Measurements from ENCODE around the gene KIAA1614.

Gene KIAA1614

DNA sequence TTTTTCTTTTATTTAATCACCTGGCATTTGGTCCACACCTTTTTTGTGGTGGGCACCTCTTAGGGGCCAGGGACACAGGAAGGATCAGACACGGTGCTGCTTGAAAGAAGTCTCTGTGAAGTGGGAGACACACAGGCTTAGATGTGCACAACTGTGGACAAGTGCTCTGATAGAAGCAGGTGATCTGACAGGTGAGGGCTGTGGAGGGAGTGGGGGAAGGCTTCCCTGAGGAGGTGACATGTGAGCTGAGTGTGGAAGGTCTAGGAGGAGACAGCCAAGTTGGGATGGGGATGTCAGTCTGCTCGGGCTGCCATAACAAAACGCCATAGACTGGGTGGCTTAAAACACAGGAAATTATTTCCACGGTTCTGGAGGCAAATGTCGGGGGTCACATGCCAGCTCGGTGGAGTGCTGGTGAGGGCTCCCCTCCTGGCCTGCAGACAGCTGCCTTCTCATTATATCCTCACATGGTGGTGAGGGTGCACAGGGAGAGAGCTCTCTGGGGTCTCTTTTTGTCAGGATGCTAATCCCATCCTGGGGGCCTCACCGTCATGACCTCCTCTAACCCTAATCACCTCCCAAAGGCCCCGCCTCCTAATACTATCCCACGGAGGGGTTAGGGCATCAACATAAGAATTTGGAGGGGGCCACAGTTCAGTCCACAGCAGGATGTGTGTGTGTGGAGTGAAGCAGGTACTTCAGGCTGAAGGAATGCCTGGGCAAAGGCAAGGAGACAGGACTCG is 5.2 kb upstream of the KIAA1614 start:
- Histone ChIP-seq H3K36me3 (ENCODE audit: control insufficient read depth, insufficient read depth, low read length) (no peaks in the 10 kb centered on the region), H3K27ac (ENCODE audit: insufficient read depth, low read length, poor library complexity, severe bottlenecking) (no peak overlapping the region), H3K27me3 (replicated peaks; ENCODE audit: control insufficient read depth, insufficient read depth, low read length, poor library complexity, severe bottlenecking) (peaks cover 11% of the 10 kb centered on the region), H3K4me1 (ENCODE audit: control insufficient read depth, insufficient read depth, low read length, poor library complexity, severe bottlenecking) (peaks cover 4% of the 10 kb centered on the region), H3K4me3 (ENCODE audit: insufficient read depth, low read depth, low read length, poor library complexity, severe bottlenecking) (no peak overlapping the region), H3K9me3 (ENCODE audit: control insufficient read depth, low read length) (no peaks in the 10 kb centered on the region)
- no peak for DNase-seq

DNA sequence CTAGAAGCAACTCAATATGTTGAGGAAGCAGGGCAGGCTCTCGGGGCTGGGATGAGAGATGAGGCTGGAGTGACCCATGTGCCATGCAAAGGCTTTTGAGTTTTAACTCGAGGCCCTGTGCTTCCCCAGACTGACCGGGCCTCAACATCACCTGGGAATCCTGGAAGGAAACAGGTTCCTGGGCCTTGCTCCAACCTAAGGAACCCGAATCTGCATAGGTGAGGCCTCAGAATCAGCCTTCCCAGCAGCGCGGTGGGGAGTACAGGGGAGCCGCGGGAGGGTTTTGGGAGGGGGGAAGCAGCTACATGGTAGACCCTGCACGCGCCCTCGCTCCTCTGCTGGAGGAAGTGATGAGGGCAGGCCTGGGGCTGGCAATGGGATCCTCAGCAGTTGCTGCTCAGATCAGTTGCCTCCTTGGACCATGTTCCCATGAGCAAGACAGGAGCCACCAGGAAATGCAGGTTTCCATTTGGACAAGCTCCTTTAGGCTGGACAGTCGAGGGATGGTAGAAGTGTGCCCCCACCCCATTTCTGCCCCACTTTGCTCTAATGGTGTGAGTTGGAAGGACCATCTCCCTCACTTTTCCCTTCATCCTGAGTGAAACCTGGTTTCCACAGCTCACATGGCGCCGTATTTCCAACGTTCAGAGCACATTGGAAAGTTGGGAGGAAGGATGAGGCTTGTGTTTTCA is 4.5 kb upstream of the KIAA1614 start:
- H3K27me3 ChIP-seq (replicated peaks; ENCODE audit: control insufficient read depth, insufficient read depth, low read length, poor library complexity, severe bottlenecking), result peaks cover 11% of the 10 kb centered on the region
- H3K4me3 ChIP-seq (ENCODE audit: insufficient read depth, low read depth, low read length, poor library complexity, severe bottlenecking), result no peak overlapping the region
- H3K27ac ChIP-seq (ENCODE audit: insufficient read depth, low read length, poor library complexity, severe bottlenecking), result no peak overlapping the region
- no peaks in the 10 kb centered on the region for H3K36me3 ChIP-seq (ENCODE audit: control insufficient read depth, insufficient read depth, low read length)
- peaks cover 6% of the 10 kb centered on the region for H3K4me1 ChIP-seq (ENCODE audit: control insufficient read depth, insufficient read depth, low read length, poor library complexity, severe bottlenecking)
- DNase-seq, result no peak
- H3K9me3 ChIP-seq (ENCODE audit: control insufficient read depth, low read length), result no peaks in the 10 kb centered on the region

DNA sequence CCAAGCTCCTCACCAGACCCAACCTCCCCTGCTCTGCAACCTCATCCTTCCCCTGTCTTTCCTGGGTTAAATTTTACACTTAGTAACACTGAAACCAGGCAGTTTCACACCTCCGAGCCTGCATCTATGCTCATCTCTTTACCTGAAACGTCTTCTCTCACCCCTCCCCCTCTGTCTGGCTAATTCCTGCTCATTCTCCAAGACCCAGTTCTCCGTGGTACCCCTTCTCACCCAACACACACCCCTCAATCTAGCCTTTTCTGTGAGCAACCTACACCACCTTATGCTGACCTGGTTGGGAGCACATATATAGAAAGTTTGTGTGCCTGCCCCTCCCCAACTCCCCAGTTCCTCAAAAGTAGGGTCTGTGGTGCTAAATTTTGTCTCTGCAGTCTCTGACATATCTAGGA is 3.7 kb upstream of the KIAA1614 start:
- Histone ChIP-seq H3K4me3 (ENCODE audit: insufficient read depth, low read depth, low read length, poor library complexity, severe bottlenecking) (no peak overlapping the region), H3K4me1 (ENCODE audit: control insufficient read depth, insufficient read depth, low read length, poor library complexity, severe bottlenecking) (peaks cover 6% of the 10 kb centered on the region), H3K27me3 (replicated peaks; ENCODE audit: control insufficient read depth, insufficient read depth, low read length, poor library complexity, severe bottlenecking) (peaks cover 11% of the 10 kb centered on the region), H3K36me3 (ENCODE audit: control insufficient read depth, insufficient read depth, low read length) (no peaks in the 10 kb centered on the region), H3K9me3 (ENCODE audit: control insufficient read depth, low read length) (no peaks in the 10 kb centered on the region), H3K27ac (ENCODE audit: insufficient read depth, low read length, poor library complexity, severe bottlenecking) (no peak overlapping the region)
- DNase-seq, result no peak

DNA sequence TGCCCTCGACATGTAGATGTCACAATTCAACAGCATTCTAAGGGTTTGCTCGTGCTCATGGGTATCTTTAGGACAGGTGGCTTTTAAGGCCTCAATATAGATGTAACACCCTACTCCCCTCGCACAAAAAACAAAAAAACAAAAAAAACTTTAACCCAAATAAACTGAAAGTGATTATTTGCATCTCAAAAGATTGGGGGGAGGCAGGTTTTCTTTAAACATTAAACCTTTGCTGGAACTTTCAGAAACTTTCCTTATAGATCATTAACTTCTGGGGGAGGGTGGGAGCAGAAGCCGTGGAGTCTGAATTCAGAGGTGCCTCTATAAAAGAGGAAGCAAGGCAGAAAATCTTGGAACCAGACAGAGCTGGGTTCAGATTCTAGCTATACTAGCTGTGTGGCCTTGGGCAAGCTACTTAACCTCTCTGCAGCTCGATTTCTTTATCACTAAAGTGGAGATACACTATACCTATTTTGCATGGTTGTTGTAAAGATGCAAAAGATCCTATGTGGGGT is 3.2 kb upstream of the KIAA1614 start:
- no peak overlapping the region for H3K27ac ChIP-seq (ENCODE audit: insufficient read depth, low read length, poor library complexity, severe bottlenecking)
- H3K9me3 ChIP-seq (ENCODE audit: control insufficient read depth, low read length), result no peaks in the 10 kb centered on the region
- peaks cover 11% of the 10 kb centered on the region for H3K27me3 ChIP-seq (replicated peaks; ENCODE audit: control insufficient read depth, insufficient read depth, low read length, poor library complexity, severe bottlenecking)
- DNase-seq, result no peak
- no peak overlapping the region for H3K4me3 ChIP-seq (ENCODE audit: insufficient read depth, low read depth, low read length, poor library complexity, severe bottlenecking)
- H3K4me1 ChIP-seq (ENCODE audit: control insufficient read depth, insufficient read depth, low read length, poor library complexity, severe bottlenecking), result peaks cover 6% of the 10 kb centered on the region
- H3K36me3 ChIP-seq (ENCODE audit: control insufficient read depth, insufficient read depth, low read length), result no peaks in the 10 kb centered on the region

DNA sequence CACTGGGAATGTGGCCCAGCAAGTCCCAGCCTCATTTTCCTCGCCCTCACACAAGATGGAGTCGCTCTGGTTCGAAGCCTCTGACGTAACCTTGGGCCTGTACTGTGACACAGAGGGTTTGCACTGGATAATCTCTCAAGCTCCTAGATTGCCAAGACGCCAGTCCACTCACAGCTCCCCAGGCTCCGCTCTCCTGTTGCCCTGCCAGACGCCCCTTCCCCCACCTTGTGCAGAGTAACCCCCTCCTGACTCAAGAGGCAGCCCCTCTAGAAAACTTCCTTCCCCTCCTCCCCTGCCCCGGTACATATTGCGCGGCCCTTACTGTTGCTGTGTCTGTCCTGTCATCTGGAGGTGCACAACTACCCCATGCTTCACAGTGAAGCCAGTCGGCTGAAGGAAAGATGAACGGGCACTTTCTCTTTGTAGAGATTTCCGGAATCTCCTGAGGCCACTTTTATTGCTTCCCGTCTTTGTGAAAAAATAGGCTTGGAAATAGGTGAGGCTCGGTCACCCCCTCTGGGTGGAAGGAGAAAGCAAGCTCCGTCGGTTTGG is 981 bp upstream of the KIAA1614 start:
- no peak for DNase-seq
- peaks cover 6% of the 10 kb centered on the region for H3K4me1 ChIP-seq (ENCODE audit: control insufficient read depth, insufficient read depth, low read length, poor library complexity, severe bottlenecking)
- no peaks in the 10 kb centered on the region for H3K36me3 ChIP-seq (ENCODE audit: control insufficient read depth, insufficient read depth, low read length)
- H3K9me3 ChIP-seq (ENCODE audit: control insufficient read depth, low read length), result no peaks in the 10 kb centered on the region
- no peak overlapping the region for H3K4me3 ChIP-seq (ENCODE audit: insufficient read depth, low read depth, low read length, poor library complexity, severe bottlenecking)
- no peak overlapping the region for H3K27ac ChIP-seq (ENCODE audit: insufficient read depth, low read length, poor library complexity, severe bottlenecking)
- H3K27me3 ChIP-seq (replicated peaks; ENCODE audit: control insufficient read depth, insufficient read depth, low read length, poor library complexity, severe bottlenecking), result peaks cover 14% of the 10 kb centered on the region

DNA sequence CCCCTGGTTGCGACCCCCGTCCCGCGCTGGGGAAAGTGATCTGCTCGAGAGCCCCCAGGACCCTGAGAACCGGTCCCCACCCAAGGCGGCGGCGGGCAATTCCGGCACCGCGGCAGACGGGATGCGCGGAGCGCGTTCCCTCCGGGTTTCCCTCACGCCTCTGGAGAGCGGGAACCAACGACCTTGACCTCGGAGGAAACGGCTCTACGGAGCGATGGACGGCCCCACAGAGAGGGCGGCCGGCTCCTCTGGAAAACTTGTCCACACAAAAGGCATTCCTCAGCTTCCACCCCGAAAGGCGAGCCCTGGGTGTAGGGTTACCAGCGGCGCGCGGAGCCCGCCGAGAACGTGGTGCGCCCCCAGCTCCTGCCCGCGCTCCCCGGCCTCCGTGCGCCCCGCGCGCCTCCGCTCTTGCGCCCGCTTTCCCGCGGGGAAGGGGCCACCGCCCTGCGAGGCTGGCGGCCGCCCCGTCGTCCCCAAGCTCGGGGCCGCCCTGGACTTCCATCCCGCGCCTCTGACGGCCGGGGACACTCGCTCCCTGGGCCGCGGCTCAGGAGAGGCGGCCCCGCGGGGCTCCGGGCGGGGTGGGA is 391 bp upstream of the KIAA1614 start:
- DNase-seq, result no peak
- H3K4me1 ChIP-seq (ENCODE audit: control insufficient read depth, insufficient read depth, low read length, poor library complexity, severe bottlenecking), result peaks cover 6% of the 10 kb centered on the region
- no peaks in the 10 kb centered on the region for H3K9me3 ChIP-seq (ENCODE audit: control insufficient read depth, low read length)
- H3K4me3 ChIP-seq (ENCODE audit: insufficient read depth, low read depth, low read length, poor library complexity, severe bottlenecking), result no peak overlapping the region
- H3K27me3 ChIP-seq (replicated peaks; ENCODE audit: control insufficient read depth, insufficient read depth, low read length, poor library complexity, severe bottlenecking), result peaks cover 14% of the 10 kb centered on the region
- H3K36me3 ChIP-seq (ENCODE audit: control insufficient read depth, insufficient read depth, low read length), result no peaks in the 10 kb centered on the region
- H3K27ac ChIP-seq (ENCODE audit: insufficient read depth, low read length, poor library complexity, severe bottlenecking), result no peak overlapping the region

DNA sequence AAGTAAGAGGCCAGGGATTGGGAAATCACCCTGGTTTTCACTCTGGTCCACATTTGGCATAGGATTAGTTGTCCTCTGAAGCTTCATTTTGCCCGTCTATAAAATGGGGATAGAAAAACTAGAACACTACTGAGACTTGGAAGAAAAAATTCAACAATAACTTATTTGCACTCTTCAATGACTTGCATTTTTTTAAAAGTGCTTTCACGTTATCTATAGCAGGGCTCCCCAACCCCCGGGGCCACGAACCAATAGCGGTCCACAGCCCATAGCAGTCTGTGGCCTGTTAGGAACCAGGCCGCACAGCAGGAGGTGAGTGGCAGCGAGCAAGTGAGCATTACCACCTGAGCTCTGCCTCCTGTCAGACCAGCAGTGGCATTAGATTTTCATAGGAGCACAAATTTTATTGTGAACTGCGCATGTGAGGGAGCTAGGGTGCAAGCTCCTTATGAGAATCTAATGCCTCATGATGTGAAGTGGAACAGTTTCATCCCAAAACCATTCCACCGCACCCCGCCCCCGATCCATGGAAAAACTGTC is 2.8 kb downstream of the KIAA1614 start:
- no peak for DNase-seq
- H3K36me3 ChIP-seq (ENCODE audit: control insufficient read depth, insufficient read depth, low read length), result no peaks in the 10 kb centered on the region
- H3K4me3 ChIP-seq (ENCODE audit: insufficient read depth, low read depth, low read length, poor library complexity, severe bottlenecking), result no peak overlapping the region
- H3K9me3 ChIP-seq (ENCODE audit: control insufficient read depth, low read length), result no peaks in the 10 kb centered on the region
- peaks cover 3% of the 10 kb centered on the region for H3K27me3 ChIP-seq (replicated peaks; ENCODE audit: control insufficient read depth, insufficient read depth, low read length, poor library complexity, severe bottlenecking)
- H3K27ac ChIP-seq (ENCODE audit: insufficient read depth, low read length, poor library complexity, severe bottlenecking), result no peak overlapping the region
- peaks cover 6% of the 10 kb centered on the region for H3K4me1 ChIP-seq (ENCODE audit: control insufficient read depth, insufficient read depth, low read length, poor library complexity, severe bottlenecking)

DNA sequence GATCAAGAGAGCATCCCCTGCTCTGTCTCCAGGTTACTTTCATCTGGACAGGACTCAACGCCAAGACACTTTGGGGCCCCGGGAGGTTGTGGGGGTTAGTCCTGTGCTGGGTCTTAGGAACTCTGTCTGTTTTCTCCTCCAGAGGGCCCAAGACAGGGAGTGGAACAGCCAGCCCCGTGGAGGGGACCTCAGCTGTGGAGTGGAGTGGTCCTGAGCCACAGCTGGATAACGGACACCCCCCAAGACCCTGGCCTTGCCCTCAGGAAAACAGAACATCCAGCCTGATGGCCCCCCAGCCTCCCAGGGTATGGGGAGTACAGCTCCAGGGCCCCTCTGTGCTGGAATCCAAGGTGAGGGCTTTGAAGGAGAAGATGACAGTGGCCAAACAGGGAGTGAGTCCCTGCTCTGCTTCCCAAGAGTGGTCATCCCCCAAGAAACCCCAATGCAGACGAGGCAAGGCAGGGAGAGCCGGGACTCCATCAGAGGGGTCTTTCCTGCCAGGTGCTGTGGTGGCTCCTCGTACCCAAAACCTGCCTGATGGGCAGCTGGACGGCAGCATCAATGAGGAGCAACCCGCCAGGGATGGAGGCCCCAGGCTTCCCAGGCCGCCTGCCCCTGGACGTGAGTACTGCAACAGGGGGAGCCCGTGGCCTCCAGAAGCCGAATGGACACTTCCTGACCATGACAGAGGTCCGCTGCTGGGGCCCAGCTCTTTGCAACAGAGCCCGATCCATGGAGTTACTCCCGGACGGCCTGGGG is 3.5 kb downstream of the KIAA1614 start:
- H3K4me3 ChIP-seq (ENCODE audit: insufficient read depth, low read depth, low read length, poor library complexity, severe bottlenecking), result no peak overlapping the region

DNA sequence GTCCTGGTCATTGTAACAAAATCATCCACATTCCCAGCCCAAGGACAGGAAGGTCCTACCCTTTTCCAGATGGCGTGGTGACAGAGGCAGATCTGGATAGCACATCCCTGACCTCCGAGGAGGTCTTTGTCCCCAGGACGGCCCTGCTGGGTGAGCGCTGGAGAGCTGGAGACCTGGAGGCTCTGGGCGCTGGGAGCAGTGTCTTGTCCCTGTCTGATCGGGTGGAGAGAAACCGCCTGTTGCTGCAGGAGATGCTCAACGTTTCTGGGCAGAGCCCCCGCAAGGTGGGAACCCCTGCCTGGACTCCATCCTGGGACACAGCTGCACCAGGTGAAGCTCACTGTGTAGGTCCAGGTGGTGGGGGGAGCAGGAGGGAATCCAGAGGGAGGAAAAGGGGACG is 4.1 kb downstream of the KIAA1614 start:
- H3K27me3 ChIP-seq (replicated peaks; ENCODE audit: control insufficient read depth, insufficient read depth, low read length, poor library complexity, severe bottlenecking), result peaks cover 3% of the 10 kb centered on the region
- H3K9me3 ChIP-seq (ENCODE audit: control insufficient read depth, low read length), result no peaks in the 10 kb centered on the region
- H3K36me3 ChIP-seq (ENCODE audit: control insufficient read depth, insufficient read depth, low read length), result no peaks in the 10 kb centered on the region
- no peak overlapping the region for H3K4me3 ChIP-seq (ENCODE audit: insufficient read depth, low read depth, low read length, poor library complexity, severe bottlenecking)
- peaks cover 6% of the 10 kb centered on the region for H3K4me1 ChIP-seq (ENCODE audit: control insufficient read depth, insufficient read depth, low read length, poor library complexity, severe bottlenecking)
- H3K27ac ChIP-seq (ENCODE audit: insufficient read depth, low read length, poor library complexity, severe bottlenecking), result no peak overlapping the region
- DNase-seq, result no peak

More for the DNA sequence above, 3.5 kb downstream of the KIAA1614 start:
- no peak overlapping the region for H3K27ac ChIP-seq (ENCODE audit: insufficient read depth, low read length, poor library complexity, severe bottlenecking)
- H3K4me1 ChIP-seq (ENCODE audit: control insufficient read depth, insufficient read depth, low read length, poor library complexity, severe bottlenecking), result peaks cover 6% of the 10 kb centered on the region
- no peak for DNase-seq
- no peaks in the 10 kb centered on the region for H3K9me3 ChIP-seq (ENCODE audit: control insufficient read depth, low read length)
- H3K27me3 ChIP-seq (replicated peaks; ENCODE audit: control insufficient read depth, insufficient read depth, low read length, poor library complexity, severe bottlenecking), result peaks cover 3% of the 10 kb centered on the region
- H3K36me3 ChIP-seq (ENCODE audit: control insufficient read depth, insufficient read depth, low read length), result no peaks in the 10 kb centered on the region

Data from effector memory CD4-positive, alpha-beta T cell (primary cell).